ACC112 (cell line): ENCODE data around the gene CLDN9.

Source experiments
- H2AFZ ChIP-seq: fragments of 200-600 bp; sonication (generic); one replicate; pipeline ENCODE4 v1.6.0; 2017; ENCODE audit warnings: antibody characterized with exemption, low read length; ENCODE audit not compliant: unreplicated experiment
- H3K27ac ChIP-seq: fragments of 200-600 bp; sonication (generic); 2 replicates; pipeline ENCODE4 v1.5.1; 2014; ENCODE audit warnings: low read depth, mild to moderate bottlenecking, antibody characterized with exemption, low read length, moderate library complexity
- H3K27me3 ChIP-seq: fragments of 200-600 bp; sonication (generic); 2 replicates; pipeline ENCODE4 v1.6.1; 2014; ENCODE audit warnings: mild to moderate bottlenecking, antibody characterized with exemption, low read length, moderate library complexity, mixed read lengths; ENCODE audit not compliant: insufficient read depth
- H3K36me3 ChIP-seq: fragments of 200-600 bp; sonication (generic); 2 replicates; pipeline ENCODE4 v1.6.1; 2016; ENCODE audit warnings: mild to moderate bottlenecking, antibody characterized with exemption, low read length, moderate library complexity, mixed read lengths; ENCODE audit not compliant: insufficient read depth
- H3K4me1 ChIP-seq: fragments of 200-600 bp; sonication (generic); one replicate; pipeline ENCODE4 v1.6.1; 2016; ENCODE audit warnings: low read length, mixed read lengths; ENCODE audit not compliant: insufficient read depth, unreplicated experiment, control insufficient read depth
- H3K4me3 ChIP-seq: fragments of 200-600 bp; sonication (generic); 2 replicates; pipeline ENCODE4 v1.5.1; 2014; ENCODE audit warnings: mild to moderate bottlenecking, low read depth, low read length
- H3K79me2 ChIP-seq: fragments of 200-600 bp; sonication (generic); one replicate; pipeline ENCODE4 v1.6.0; 2016; ENCODE audit warnings: low read length; ENCODE audit not compliant: control insufficient read depth, unreplicated experiment, insufficient read depth

Gene CLDN9

DNA sequence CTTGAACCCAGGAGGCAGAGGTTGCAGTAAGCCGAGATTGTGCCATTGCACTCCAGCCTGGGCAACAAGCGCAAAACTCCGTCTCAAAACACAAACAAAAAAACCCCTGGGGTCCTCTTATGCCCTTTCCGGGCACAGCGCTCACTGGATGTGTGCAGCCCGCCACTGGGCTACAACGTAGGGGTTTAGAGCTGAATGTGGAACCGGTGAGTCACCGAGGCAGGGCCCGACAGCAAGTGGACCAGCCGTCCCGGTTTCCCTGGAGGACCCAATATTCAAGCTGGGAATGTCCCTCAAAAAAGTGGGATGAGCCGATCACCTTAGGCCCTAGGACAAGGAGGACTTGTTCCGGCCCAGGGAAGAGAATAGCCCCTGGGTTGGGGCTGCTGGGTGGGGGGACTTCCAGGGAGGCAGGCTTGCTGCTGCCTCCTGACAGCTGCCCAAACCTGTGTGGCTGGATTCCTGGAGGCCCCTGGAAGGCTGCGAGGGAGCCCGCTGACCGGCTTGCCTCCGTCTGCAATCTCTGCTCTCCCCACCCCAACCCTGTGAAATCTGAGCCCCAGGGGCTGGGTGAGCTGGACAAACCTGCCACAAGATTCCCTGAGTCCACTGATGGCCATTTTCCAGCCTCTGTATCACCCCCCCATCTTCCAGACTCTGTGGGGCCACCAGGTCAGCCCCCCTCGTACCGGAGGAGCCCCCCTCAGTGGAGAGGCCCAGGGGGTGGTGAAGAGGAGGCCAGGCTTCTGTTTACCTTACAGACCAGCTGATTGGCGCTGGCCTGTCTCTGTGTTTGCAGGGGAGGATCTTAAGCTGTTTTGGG is 2.9 kb upstream of the CLDN9 start:
- Histone ChIP-seq H3K36me3 (no peaks in the 10 kb centered on the region), H3K27ac (no peak overlapping the region), H3K27me3 (peaks cover 23% of the 10 kb centered on the region; the same call in 1 of the 2 replicates), H2AFZ (no peak overlapping the region), H3K4me3 (no peak overlapping the region), H3K4me1 (peaks cover 11% of the 10 kb centered on the region), H3K79me2 (no peaks in the 10 kb centered on the region)

DNA sequence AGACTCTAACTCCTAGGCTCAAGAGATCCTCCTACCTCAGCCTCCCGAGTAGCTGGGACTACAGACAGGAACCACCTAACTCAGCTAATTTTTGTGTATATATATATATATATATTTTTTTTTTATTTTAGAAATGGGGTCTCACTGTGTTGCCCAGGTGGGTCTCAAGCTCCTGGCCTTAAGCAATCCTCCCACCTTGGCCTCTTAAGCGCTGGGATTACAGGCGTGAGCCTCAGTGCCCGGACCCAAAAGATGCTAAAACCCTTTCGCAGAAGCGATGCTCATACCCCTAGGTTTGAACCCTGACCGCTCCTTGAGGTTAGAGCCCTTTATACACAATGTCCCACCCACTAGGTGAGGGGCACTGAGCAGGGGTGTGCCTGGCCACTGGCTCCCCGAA is 2.2 kb upstream of the CLDN9 start:
- Histone ChIP-seq H3K36me3 (no peaks in the 10 kb centered on the region), H3K79me2 (no peaks in the 10 kb centered on the region), H2AFZ (no peak overlapping the region), H3K4me3 (no peak overlapping the region), H3K27ac (no peak overlapping the region), H3K4me1 (peaks cover 11% of the 10 kb centered on the region), H3K27me3 (peaks cover 23% of the 10 kb centered on the region; the same call in 1 of the 2 replicates)

DNA sequence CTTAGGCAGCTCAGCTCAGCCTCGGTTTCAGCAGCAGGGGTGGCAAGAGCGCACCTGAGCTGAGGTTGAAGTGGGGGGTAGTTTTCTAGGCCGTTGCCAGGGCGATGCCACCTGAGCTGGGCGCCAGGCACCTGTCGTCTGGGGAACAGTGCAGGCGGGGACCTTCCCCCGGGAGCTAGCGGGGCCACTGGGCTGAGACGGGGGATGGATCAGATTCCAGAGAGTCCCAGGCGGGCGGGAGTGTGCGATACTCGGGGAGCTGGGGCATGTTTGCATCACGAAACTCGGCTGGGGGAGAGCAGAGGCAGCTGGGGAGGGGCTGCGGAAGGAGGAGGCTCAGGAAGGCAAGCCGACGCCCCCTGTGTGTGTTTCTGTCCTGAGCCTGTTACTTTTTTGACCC is 477 bp upstream of the CLDN9 start:
- H3K36me3 ChIP-seq, result no peaks in the 10 kb centered on the region
- H3K27ac ChIP-seq, result no peak overlapping the region
- H3K4me1 ChIP-seq, result peaks cover 11% of the 10 kb centered on the region
- H3K79me2 ChIP-seq, result no peaks in the 10 kb centered on the region
- H3K4me3 ChIP-seq, result no peak overlapping the region
- no peak overlapping the region for H2AFZ ChIP-seq
- H3K27me3 ChIP-seq, result peaks cover 23% of the 10 kb centered on the region; the same call in 1 of the 2 replicates

DNA sequence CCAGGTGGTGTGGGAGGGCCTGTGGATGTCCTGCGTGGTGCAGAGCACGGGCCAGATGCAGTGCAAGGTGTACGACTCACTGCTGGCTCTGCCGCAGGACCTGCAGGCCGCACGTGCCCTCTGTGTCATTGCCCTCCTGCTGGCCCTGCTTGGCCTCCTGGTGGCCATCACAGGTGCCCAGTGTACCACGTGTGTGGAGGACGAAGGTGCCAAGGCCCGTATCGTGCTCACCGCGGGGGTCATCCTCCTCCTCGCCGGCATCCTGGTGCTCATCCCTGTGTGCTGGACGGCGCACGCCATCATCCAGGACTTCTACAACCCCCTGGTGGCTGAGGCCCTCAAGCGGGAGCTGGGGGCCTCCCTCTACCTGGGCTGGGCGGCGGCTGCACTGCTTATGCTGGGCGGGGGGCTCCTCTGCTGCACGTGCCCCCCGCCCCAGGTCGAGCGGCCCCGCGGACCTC is 798 bp downstream of the CLDN9 start:
- Histone ChIP-seq H3K27ac (no peak overlapping the region), H3K27me3 (peaks cover 23% of the 10 kb centered on the region; the same call in 1 of the 2 replicates), H2AFZ (no peak overlapping the region), H3K4me1 (peaks cover 5% of the 10 kb centered on the region), H3K4me3 (no peak overlapping the region), H3K79me2 (no peaks in the 10 kb centered on the region), H3K36me3 (no peaks in the 10 kb centered on the region)

DNA sequence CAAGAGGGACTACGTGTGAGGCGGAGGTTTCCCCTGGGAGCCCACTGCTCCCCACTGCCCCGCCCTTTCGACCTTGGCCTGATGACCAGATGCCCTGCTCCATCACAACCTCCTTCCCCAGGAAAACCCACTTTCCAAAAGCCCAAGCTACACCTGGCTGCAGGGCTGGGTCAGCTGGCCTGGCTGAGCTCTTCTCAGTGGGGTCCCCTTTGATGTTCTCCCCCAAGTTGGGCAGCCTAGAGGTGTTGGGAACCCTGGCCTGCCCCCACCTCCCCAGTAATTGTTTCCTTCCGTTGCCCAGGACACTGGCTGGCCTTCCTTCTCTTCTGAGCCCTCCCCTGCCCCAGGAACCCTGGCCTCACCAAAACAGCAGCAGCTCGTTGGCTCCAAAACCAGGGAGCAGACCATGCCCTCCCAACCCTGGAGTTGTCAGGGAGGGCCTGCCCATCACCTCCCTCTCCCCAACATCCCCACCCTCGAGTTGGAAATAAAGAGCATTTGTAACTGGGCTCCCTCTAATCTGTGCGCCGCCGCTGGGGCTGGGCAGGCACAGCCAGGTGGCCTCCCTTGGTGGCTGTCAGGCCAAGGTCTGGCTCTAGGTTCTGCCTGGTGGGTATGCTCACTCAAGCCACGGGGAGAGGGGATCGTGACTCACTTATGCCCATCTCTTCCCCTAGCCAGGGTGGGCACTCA is 1.4 kb downstream of the CLDN9 start:
- H3K27me3 ChIP-seq, result peaks cover 23% of the 10 kb centered on the region; the same call in 1 of the 2 replicates
- H3K4me3 ChIP-seq, result no peak overlapping the region
- H2AFZ ChIP-seq, result no peak overlapping the region
- H3K27ac ChIP-seq, result no peak overlapping the region
- H3K79me2 ChIP-seq, result no peaks in the 10 kb centered on the region
- H3K36me3 ChIP-seq, result no peaks in the 10 kb centered on the region
- H3K4me1 ChIP-seq, result peaks cover 5% of the 10 kb centered on the region

DNA sequence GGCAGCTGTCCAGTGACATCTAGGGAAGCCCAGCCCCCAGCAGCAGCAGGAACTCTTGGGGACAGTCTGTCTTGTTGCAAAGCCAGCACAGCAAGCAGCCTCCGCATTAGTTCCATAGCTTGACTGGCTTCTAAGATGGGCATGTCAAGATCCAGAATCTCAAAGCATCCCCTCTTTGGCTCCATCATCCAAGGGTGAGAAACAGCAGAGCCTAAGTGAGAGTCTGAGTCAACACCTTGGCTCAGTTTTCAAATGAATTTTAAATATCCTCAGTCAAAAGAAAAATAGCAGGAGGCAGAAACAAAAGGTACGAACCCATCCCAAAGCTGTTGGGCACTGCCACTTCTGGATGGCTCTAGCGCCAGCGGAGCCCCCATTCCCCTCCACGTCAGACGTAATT is 2.2 kb downstream of the CLDN9 start:
- H3K27me3 ChIP-seq, result peaks cover 23% of the 10 kb centered on the region; the same call in 1 of the 2 replicates
- no peak overlapping the region for H3K4me3 ChIP-seq
- H3K4me1 ChIP-seq, result peaks cover 5% of the 10 kb centered on the region

DNA sequence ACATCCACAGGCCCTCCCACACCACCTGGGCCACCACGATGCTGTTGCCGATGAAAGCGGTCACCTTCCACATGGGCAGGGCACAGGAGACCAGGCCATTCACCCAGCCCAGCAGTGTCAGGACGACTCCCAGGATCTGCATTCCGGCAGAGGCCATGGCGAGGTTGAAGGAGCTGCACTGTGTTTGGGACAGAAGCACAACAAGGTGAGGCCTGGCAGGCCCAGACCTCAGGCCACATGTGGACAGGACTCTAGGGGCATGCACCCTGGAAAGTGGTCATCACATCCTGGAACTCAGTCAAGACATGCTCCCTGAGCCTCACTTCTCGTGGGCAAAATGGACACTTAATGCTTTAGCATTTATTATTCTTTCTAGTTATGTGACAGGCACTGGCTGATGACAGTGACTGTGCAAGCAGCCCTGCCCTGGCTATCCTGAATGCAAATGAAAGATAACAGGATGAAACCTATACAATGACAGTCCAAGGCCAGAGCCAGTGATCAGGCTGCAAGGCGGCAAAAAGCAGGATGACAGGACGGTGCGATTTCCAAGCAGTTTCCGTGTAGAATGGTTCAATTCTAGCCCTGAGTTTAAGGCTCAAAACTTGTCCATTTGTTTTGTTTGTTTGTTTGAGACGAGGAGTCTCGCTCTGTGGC is 3.3 kb downstream of the CLDN9 start:
- peaks cover 23% of the 10 kb centered on the region; the same call in 1 of the 2 replicates for H3K27me3 ChIP-seq
- no peak overlapping the region for H3K4me3 ChIP-seq
- peaks cover 5% of the 10 kb centered on the region for H3K4me1 ChIP-seq
- no peaks in the 10 kb centered on the region for H3K36me3 ChIP-seq
- no peak overlapping the region for H2AFZ ChIP-seq
- H3K79me2 ChIP-seq, result no peaks in the 10 kb centered on the region
- no peak overlapping the region for H3K27ac ChIP-seq

More for the DNA sequence above, 2.2 kb downstream of the CLDN9 start:
- no peaks in the 10 kb centered on the region for H3K79me2 ChIP-seq
- no peak overlapping the region for H3K27ac ChIP-seq
- H3K36me3 ChIP-seq, result no peaks in the 10 kb centered on the region
- H2AFZ ChIP-seq, result no peak overlapping the region

DNA sequence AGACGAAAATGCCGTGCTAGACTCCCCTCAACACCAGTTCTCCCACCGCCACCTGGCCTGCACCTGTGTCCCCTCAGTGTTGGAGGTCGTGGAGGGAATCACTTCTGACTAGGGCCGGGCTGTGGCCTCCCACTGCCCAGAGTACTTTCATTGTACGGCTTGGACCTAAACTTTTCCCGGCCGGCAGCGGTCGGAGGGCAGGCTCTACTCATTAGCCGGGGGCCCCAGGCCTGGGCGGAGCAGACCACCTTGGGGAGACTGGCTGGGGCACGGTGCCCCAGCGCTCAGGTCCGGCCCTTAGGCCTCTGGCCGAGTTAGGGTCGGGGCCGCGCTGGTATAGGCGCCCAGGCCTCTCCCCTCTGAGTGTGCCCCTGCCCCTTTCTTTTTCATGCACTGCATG is 4.6 kb downstream of the CLDN9 start:
- H2AFZ ChIP-seq, result no peak overlapping the region
- peaks cover 5% of the 10 kb centered on the region for H3K4me1 ChIP-seq
- no peaks in the 10 kb centered on the region for H3K36me3 ChIP-seq
- no peak overlapping the region for H3K4me3 ChIP-seq
- H3K79me2 ChIP-seq, result no peaks in the 10 kb centered on the region
- H3K27ac ChIP-seq, result no peak overlapping the region
- peaks cover 14% of the 10 kb centered on the region; the same call in 1 of the 2 replicates for H3K27me3 ChIP-seq

DNA sequence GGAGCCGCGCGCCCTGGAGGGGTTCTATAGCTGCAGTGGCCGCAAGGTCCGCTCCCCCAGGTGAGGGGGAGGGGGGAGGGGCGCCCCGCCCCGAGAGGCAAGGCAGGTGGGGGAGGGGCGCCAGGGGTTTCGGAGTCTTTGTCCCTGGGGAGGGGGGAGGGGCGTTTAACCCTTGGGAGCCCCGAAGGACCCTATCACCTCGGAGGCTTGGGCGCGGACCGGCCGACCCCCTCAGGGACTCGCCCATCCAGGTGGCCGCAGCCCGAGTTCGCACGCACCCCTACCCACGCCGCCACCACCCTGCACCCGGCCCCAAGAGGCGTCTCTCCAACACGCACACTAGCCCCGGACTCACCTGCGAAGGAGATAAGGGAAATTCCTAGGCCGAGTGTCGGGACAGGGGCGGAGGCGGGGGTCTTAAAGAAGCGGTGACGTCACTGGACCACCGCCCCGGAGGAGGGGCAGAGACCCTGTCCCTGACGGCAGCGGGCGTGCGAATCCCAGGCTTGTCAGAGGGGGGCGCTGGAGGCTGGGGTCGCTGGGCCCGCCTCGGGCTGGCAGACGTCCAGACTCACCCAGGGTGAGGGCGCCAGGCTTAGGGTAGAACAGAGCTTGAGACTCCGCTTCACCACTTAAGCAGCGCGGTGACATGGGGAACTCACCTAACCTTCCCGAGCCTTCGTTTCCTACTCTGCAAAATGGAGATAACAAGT is 5.2 kb downstream of the CLDN9 start, which contains the start of gene CLDN6:
Gene CLDN6 (minus strand): TSS at position 390 of the 713 bp plus-strand sequence. CDS start 2,162 bp downstream, outside the sequence.
- no peak within 1 kb of the TSS for H3K4me3 ChIP-seq
- H3K27me3 ChIP-seq, result peaks cover 9% of the 10 kb centered on the region; the same call in 1 of the 2 replicates
- no peak within 1 kb of the TSS for H3K27ac ChIP-seq
- no peaks in the 10 kb centered on the region for H3K36me3 ChIP-seq
- H3K79me2 ChIP-seq, result no peaks in the 10 kb centered on the region
- peaks cover 9% of the 10 kb centered on the region for H3K4me1 ChIP-seq
- H2AFZ ChIP-seq, result no peak within 1 kb of the TSS
